C4-2B (cell line): ENCODE results near the gene BRIP1.

Source experiments
- H3K27ac ChIP-seq: fragments of 450-650 bp; 2 replicates; pipeline ENCODE4 v1.5.1; 2017
- CTCF ChIP-seq: fragments of 450-650 bp; conservative IDR thresholded peaks from 2 replicates; pipeline ENCODE4 v1.5.1; 2017; ENCODE audit warnings: mild to moderate bottlenecking
- ZFX ChIP-seq: fragments of 450-650 bp; IDR thresholded peaks from 2 replicates; pipeline ENCODE4 v1.6.1; 2017

BRIP1 gene

GRCh38 chr17:61836266-61837174 lies 26.8 kb downstream of the BRIP1 start:
- H3K27ac ChIP-seq, result no peak overlapping the region
- no peak for TF ChIP-seq CTCF
- TF ChIP-seq ZFX, result no peak

- TF ChIP-seq CTCF (no peak), ZFX (no peak)
- no peak overlapping the region for H3K27ac ChIP-seq
Observed at GRCh38 chr17:61835606-61836005, 27.7 kb downstream of the BRIP1 start.

- TF ChIP-seq ZFX (no peak), CTCF (no peak)
- H3K27ac ChIP-seq, result no peak overlapping the region
Observed at GRCh38 chr17:61834610-61835009, 28.7 kb downstream of the BRIP1 start.

- TF ChIP-seq CTCF, result no peak
- no peak for TF ChIP-seq ZFX
- no peak overlapping the region for H3K27ac ChIP-seq
Observed at GRCh38 chr17:61833536-61834193, 29.7 kb downstream of the BRIP1 start.

GRCh38 chr17:61832463-61832862 lies 30.9 kb downstream of the BRIP1 start:
- TF ChIP-seq CTCF (no peak), ZFX (no peak)

GRCh38 chr17:61831099-61831498 lies 32.2 kb downstream of the BRIP1 start:
- TF ChIP-seq CTCF, result no peak
- TF ChIP-seq ZFX, result no peak
- H3K27ac ChIP-seq, result no peak overlapping the region

More at GRCh38 chr17:61832463-61832862, 30.9 kb downstream of the BRIP1 start:
- no peak overlapping the region for H3K27ac ChIP-seq

GRCh38 chr17:61828694-61829093 lies 34.6 kb downstream of the BRIP1 start:
- no peak for TF ChIP-seq ZFX
- no peak for TF ChIP-seq CTCF
- H3K27ac ChIP-seq, result no peak overlapping the region
